Lower lobe of right lung (tissue), 2 donors: ENCODE measurements around the gene LRIG3. TPM values are rescaled to one million over a fixed set of nuclear protein-coding genes. Genes with fewer than 3 reads are reported as not detected.

Experiments
- ATAC-seq, 2 donors: fragments of 200-7000 bp; cut with Tn5 transposase; one replicate each; pipeline ENCODE4 v1.9.1; 2020 to 2022; ENCODE audit warnings: mild to moderate bottlenecking in 2 of 2, moderate library complexity in 2 of 2
- DNase-seq: peaks from one replicate; pipeline ENCODE4 v3.0.0-alpha.2; 2020
- H3K27ac ChIP-seq: fragments of 200-600 bp; one replicate; pipeline ENCODE4 v1.8.0; 2022
- H3K27me3 ChIP-seq: fragments of 200-600 bp; one replicate; pipeline ENCODE4 v1.8.0; 2022; ENCODE audit warnings: low read depth
- H3K36me3 ChIP-seq: fragments of 200-600 bp; one replicate; pipeline ENCODE4 v1.8.0; 2022; ENCODE audit warnings: mild to moderate bottlenecking
- H3K4me1 ChIP-seq: fragments of 200-600 bp; one replicate; pipeline ENCODE4 v1.8.0; 2022
- H3K4me3 ChIP-seq: fragments of 200-600 bp; one replicate; pipeline ENCODE4 v1.8.0; 2022; ENCODE audit warnings: mild to moderate bottlenecking
- H3K9me3 ChIP-seq: fragments of 200-600 bp; one replicate; pipeline ENCODE4 v1.8.0; 2022
- intact Hi-C: fragments of 100-400 bp; cut with DNase I; formaldehyde crosslinking; loops from one replicate; pipeline ENCODE4 v1.11.0; 2022
- total RNA-seq: library from RNA; stranded (reverse); fragmentation: NEBNext Ultra II Directional; extraction: Animal tissue kit (Norgen Biotek cat#: 25700); gene quantifications from one replicate; pipeline ENCODE4 v1.2.1, GENCODE V29; 2021
- TF ChIP-seq, protein P1 (sequence below): fragments of 200-600 bp; IDR thresholded peaks from one replicate; pipeline ENCODE4 v1.8.0; 2022; ENCODE audit warnings: antibody characterized with exemption, mild to moderate bottlenecking
- donor health status: DM: no; HTN: yes; CAD: no; lungs with severe emphysema.

The LRIG3 gene
- total RNA-seq, 1 donor from 2014 or later: 30.5 TPM

DNA sequence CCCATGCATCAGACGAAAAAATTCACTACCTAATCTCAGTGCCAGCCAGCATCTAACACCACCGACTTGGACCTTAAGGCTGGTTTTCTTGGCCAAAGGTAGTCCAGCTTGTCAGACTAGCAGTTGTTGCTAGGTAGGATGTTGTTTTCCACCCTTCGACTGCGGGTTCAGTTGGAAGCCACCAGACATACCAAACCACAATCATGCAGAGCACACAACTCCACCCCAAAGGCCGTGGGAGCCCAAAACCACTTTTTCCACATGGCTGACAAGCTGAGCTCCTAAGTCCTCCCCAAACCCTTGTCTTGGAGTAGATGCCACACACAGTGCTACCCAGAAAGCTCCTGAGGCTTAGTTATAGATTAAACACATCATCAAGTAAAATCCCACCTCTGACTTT lies 46.8 kb downstream of the LRIG3 start:
- ATAC-seq (no peak), DNase-seq (no peak)
- peaks cover 87% of the 10 kb centered on the region for H3K36me3 ChIP-seq
- H3K27ac ChIP-seq: no peak overlapping the region
- no peaks in the 10 kb centered on the region for H3K4me1 ChIP-seq
- no peak overlapping the region for H3K4me3 ChIP-seq
- intact Hi-C loops: no loop called here
- TF ChIP-seq, protein P1, sequence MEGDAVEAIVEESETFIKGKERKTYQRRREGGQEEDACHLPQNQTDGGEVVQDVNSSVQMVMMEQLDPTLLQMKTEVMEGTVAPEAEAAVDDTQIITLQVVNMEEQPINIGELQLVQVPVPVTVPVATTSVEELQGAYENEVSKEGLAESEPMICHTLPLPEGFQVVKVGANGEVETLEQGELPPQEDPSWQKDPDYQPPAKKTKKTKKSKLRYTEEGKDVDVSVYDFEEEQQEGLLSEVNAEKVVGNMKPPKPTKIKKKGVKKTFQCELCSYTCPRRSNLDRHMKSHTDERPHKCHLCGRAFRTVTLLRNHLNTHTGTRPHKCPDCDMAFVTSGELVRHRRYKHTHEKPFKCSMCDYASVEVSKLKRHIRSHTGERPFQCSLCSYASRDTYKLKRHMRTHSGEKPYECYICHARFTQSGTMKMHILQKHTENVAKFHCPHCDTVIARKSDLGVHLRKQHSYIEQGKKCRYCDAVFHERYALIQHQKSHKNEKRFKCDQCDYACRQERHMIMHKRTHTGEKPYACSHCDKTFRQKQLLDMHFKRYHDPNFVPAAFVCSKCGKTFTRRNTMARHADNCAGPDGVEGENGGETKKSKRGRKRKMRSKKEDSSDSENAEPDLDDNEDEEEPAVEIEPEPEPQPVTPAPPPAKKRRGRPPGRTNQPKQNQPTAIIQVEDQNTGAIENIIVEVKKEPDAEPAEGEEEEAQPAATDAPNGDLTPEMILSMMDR: no peak
- H3K27me3 ChIP-seq: no peaks in the 10 kb centered on the region
- no peaks in the 10 kb centered on the region for H3K9me3 ChIP-seq

DNA sequence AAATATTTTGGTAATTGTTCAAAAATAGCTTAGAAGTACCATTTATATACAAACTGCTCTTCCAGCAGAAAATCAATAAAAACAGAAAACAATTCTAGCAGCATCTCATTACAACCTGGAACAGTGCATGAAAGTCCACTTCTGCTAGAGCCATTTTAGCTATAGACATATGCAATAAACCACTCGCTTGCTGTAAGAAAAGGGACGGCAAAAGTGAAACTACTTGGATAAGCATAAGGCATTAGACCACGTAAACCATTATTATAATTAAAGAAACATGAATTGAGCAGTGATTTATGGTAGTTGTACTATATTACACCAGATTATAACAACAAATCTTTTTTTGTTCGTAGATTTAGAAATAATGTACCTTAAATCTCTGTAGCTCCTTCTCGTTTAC lies 48.7 kb downstream of the LRIG3 start:
- H3K36me3 ChIP-seq: peaks cover 72% of the 10 kb centered on the region
- H3K4me1 ChIP-seq: no peaks in the 10 kb centered on the region
- ATAC-seq (no peak), DNase-seq (no peak)
- H3K27ac ChIP-seq: no peak overlapping the region
- H3K9me3 ChIP-seq: no peaks in the 10 kb centered on the region
- H3K4me3 ChIP-seq: no peak overlapping the region
- TF ChIP-seq, protein P1: no peak
- no peaks in the 10 kb centered on the region for H3K27me3 ChIP-seq
- intact Hi-C loops: no loop called here

GRCh38 chr12:58870595-58870994 lies 49.7 kb downstream of the LRIG3 start:
- H3K9me3 ChIP-seq: no peaks in the 10 kb centered on the region
- H3K36me3 ChIP-seq: peaks cover 64% of the 10 kb centered on the region
- H3K27ac ChIP-seq: no peak overlapping the region
- intact Hi-C loops: no loop called here
- no peak for DNase-seq
- no peak overlapping the region for H3K4me3 ChIP-seq
- no peak for ATAC-seq
- H3K27me3 ChIP-seq: no peaks in the 10 kb centered on the region
- H3K4me1 ChIP-seq: no peaks in the 10 kb centered on the region
- TF ChIP-seq, protein P1: no peak

DNA sequence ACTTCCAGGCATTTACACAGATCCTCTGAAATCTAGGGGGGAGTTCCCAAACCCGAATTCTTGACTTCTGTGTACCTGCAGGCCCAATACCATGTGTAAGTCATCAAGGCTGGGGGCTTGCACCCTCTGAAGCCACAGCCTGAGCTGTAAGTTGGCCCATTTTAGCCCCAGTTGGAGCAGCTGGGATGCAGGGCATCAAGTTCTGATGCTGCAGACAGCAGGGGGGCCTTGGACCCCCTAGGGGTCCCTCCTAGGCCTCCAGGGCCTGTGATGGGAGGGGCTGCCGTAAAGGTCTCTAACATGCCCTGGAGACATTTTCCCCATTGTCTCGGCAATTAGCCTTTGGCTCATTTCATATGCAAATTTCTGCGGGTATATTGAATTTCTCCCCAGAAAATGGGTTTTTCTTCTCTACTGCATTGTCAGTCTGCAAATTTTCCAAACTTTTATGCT lies 59.5 kb downstream of the LRIG3 start:
- no peak overlapping the region for H3K27ac ChIP-seq
- TF ChIP-seq, protein P1: no peak
- intact Hi-C loops: no loop called here
- DNase-seq (no peak), ATAC-seq (no peak)
- no peaks in the 10 kb centered on the region for H3K4me1 ChIP-seq
- no peaks in the 10 kb centered on the region for H3K36me3 ChIP-seq
- H3K4me3 ChIP-seq: no peak overlapping the region
- H3K27me3 ChIP-seq: no peaks in the 10 kb centered on the region
- no peaks in the 10 kb centered on the region for H3K9me3 ChIP-seq

- DNase-seq (no peak), ATAC-seq (no peak)
- intact Hi-C loops: no loop called here
- TF ChIP-seq, protein P1: no peak
- Histone ChIP-seq H3K4me3 (no peak overlapping the region), H3K27me3 (no peaks in the 10 kb centered on the region), H3K27ac (no peak overlapping the region), H3K4me1 (no peaks in the 10 kb centered on the region), H3K9me3 (no peaks in the 10 kb centered on the region), H3K36me3 (no peaks in the 10 kb centered on the region)
These were observed 60.1 kb downstream of the LRIG3 start for GRCh38 chr12:58860056-58860787.
